ENCODE results near the gene RSBN1.

The RSBN1 gene

GRCh38 chr1:113811156-113811887, 954 bp downstream of the RSBN1 start:
- no peak for DNase-seq

GRCh38 chr1:113809670-113810602, 2.3 kb downstream of the RSBN1 start:
- no peak for DNase-seq

GRCh38 chr1:113808450-113809195, 3.7 kb downstream of the RSBN1 start:
- DNase-seq, result no peak

GRCh38 chr1:113805639-113806038, 6.6 kb downstream of the RSBN1 start:
- DNase-seq, result no peak

- no peak for DNase-seq
Measured at GRCh38 chr1:113805256-113805531, 7.1 kb downstream of the RSBN1 start.

DNA sequence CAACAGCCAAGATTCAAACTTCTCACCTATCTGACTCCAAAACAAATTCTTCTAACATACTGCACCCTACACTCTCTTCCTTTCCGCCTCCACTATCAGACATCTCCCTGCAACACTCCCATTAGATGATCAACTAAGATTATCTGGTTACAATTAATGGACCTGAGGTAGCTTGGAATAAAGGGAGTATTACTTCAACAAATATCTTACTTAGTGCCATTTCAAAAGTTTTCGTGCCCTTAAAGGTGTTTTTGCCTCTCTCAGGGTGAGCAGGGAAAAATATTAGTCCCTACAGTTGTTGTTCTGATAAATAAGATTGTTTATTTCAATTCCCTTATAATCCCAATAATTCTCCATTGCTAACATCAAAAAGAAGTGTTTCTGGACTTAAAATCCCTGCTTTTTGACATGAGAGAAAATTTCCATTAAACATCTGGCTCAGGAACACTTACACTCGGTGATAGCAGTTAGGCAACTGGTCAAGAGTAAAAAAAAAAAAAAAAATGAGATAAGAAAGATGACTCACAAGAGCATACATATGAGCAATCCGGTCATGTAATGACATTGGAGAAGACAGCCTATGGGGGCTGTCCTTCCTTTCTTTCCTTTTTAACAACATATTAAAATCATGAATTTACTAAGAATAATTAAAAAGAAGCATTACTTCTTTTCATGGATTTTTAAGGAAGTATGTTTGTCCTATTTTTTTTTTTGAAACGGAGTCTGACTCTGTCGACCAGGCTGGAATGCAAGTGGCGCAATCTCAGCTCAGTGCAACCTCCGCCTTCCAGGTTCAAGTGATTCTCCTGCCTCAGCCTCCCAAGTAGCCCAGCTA, 7.6 kb downstream of the RSBN1 start:
- DNase-seq, result no peak

GRCh38 chr1:113802367-113803007, 9.8 kb downstream of the RSBN1 start:
- DNase-seq, result no peak

- DNase-seq, result no peak
Measured at GRCh38 chr1:113800487-113800886, 11.8 kb downstream of the RSBN1 start.

DNA sequence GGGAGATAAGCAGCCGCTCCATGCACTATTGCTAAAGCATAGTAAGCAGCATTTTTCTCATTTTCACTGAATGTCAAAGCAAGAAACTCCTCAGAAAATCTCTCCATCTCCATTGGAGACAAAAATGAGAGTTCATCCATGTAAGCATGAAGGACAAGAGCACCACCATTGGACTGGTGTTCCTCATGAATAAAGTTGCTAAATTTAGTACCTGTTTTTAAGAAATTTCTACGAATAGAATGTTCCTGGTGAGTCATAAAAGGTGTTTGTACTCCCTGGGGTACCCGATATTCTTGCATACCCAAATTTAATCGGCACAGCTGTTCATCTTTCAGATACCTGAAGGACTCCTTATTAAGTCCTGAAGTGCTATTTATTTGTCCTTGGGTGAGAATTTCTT, 14.8 kb downstream of the RSBN1 start:
- DNase-seq, result no peak

GRCh38 chr1:113793878-113794834, 18.1 kb downstream of the RSBN1 start:
- no peak for DNase-seq

DNA sequence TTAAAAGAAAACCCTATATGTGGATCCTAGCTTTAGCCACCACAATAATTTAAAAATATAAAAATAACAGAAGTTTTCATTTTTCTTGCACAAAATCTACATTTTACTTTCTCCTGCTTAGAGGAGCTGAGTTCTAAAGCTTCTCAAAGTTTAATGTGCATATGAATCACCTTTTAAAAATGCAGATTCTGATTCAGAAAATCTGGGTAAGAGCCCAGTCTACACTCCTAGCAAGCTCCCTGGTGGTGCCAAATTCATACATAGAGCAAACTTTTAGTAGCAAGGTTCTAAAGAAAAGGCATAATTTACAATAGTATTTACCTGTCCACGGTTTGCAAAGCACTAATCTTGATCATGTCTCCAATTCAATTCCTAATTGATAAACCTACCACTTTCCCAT, 19.3 kb downstream of the RSBN1 start:
- DNase-seq, result no peak

DNA sequence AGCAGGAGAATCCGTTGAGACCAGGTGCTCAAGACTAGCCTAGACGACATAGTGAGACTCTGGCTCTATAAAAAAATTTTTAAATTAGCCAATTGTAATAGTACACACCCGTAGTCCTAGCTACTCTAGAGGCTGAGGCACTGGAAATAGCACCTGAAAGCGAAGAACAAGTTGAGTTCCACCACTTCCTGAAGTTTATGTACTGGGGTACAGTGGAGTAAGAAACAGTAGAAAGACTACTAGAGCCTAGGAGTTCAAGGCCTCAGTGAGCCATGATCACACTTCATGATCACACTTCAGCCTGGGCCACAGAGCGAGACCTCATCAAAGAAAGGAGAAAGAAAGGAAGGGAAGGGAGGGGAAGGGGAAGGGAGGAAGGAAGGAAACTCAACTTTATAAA, 19.8 kb downstream of the RSBN1 start:
- no peak for DNase-seq

DNA sequence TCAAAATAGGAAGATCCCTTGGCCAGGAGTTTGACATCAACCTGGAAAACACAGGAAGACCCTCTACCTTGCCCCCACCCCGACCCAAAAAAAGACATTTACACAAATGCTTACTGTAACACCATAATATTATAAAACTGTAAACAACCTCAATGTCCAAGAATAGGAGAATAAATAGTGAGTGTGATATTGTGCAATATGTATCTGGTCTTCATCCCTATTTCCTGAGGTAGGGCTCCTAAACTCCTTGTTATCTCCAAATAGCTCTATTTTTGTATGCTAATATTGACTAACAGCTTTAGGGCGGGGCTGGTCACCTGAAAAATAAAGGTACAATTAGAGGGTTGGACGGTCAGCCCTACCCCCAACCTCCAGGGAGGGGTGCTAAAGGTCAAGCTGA, 23.5 kb downstream of the RSBN1 start:
- no peak for DNase-seq

- DNase-seq, result no peak
Measured at GRCh38 chr1:113787663-113788062, 24.6 kb downstream of the RSBN1 start.

GRCh38 chr1:113786069-113786468, 26.2 kb downstream of the RSBN1 start:
- no peak for DNase-seq

- DNase-seq, result no peak
Measured at GRCh38 chr1:113784104-113784779, 28.0 kb downstream of the RSBN1 start.

DNA sequence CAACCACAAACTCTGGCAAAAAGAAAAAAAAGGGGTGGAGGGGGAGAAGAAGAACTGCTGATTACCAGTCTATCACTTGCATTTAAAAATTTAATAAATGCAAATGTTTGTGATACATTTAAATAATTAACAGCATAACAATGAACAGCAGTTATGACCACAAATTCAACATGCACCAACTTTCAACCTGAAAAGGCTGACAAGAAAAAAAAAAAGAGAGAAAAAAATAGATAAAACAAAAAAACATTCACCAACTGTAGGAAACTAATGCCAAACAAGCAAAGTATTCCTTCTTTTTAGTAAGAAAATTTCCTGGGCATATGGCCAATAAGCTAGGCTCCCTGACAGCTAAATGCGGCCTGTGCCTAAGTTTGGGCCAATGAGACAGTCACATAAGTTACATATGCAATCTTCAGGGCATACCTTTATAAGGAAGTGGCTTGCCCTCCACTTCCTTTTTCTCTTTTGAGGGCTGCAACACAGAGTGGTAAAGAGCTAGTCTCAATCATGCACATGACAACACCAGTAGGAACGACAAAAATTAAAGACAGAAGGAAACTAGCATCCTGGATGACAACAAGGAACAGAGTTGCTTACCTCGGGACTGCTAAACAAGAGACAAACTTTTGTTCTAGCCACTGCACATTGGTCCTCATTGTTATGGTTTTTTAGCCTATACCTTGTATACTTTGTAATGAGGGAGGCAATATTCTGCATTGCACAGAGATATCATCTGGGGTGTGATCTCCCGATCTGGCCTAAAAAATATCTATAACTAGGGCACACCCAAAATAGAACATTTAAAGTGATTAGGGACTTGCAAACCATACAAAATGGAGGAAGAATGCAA, 28.8 kb downstream of the RSBN1 start:
- DNase-seq, result no peak

GRCh38 chr1:113782406-113782805, 29.9 kb downstream of the RSBN1 start:
- DNase-seq, result no peak

DNA sequence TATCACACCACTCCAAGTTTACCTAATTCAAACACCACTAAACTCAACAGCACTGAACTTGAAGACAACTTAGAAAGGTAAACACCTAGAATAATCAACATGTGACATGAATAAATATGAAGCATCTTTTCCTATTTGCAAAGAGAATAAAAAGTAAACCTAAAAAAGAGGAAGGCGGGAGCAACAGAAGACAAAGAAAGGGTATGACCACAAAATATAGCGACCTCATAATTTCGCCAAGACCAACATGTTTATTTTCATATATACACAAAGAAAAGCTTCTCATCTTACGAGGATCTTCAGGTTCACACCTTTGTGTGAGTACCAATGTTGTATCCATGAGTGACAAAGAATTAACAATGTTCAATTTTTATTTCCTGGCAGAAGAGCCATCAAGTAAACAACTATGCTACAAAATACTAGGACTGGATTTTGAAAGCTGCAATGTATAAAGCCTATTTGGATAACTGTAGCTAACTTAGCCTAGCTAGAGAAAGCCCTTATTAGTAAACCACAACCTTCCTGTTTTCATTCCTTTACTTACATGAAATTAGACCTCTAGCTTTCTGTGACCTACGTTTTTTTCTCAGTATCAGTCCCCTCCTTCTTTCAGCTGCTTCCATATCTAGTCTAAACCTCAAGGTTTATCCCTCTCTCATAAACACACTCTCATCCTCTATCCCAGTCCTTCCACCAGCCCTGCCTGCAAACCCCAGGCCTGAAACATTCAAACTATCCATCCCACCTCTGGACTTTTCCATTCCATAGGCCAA, 31.7 kb downstream of the RSBN1 start:
- DNase-seq, result no peak
